ENCODE results near the gene PRAF2. TPM values are rescaled to one million over a fixed set of nuclear protein-coding genes. Genes with fewer than 3 reads are reported as not detected.

The PRAF2 gene
- total and polyA plus RNA-seq, 2 of the 13 experiments (the other 11 are each of a cell fraction or from before 2014, with no cell fraction given): 0.33 to 2.6 TPM

- Histone ChIP-seq H2AFZ (ENCODE audit: low read length) (no peak overlapping the region), H3K27ac (ENCODE audit: extremely low read length, insufficient read depth, low read length) (no peak overlapping the region), H3K4me2 (ENCODE audit: low read depth, low read length) (no peak overlapping the region), H4K20me1 (ENCODE audit: insufficient read depth, low read length) (no peaks in the 10 kb centered on the region), H3K79me2 (ENCODE audit: insufficient read depth, low read length) (peaks cover 7% of the 10 kb centered on the region), H3K4me1 (ENCODE audit: insufficient read depth, low read length) (peaks cover 16% of the 10 kb centered on the region), H3K4me3 (replicated peaks in 1 of 3; ENCODE audit: insufficient read depth in 1 of 3, low read depth in 2 of 3, low read length in 3 of 3) (no peak overlapping the region), H3K27me3 (ENCODE audit: control insufficient read depth in 1 of 2, insufficient read depth in 2 of 2, low read length in 2 of 2) (no peaks in the 10 kb centered on the region), H3K9ac (ENCODE audit: insufficient read depth, low read depth, low read length) (no peak overlapping the region), H3K36me3 (replicated peaks in 1 of 2; ENCODE audit: control insufficient read depth in 1 of 2, insufficient read depth in 2 of 2, low read length in 2 of 2) (peaks cover 2 to 24% of the 10 kb centered on the region in 2 experiments; a peak in 4 of 5 replicates), H3K9me3 (ENCODE audit: low read length) (no peaks in the 10 kb centered on the region)
- FAIRE-seq: no peak
- BruUV-seq (replicated peaks): no TSS peak
- no peak for DNase-seq (ENCODE audit: low spot score)
- no peak for TF ChIP-seq ATF7 (IDR thresholded peaks at IDR 0.05)
- TF ChIP-seq ATF7 (CRISPR knock-in tag; IDR thresholded peaks at IDR 0.05): no peak
- in situ Hi-C loops (cut with HindIII; ENCODE audit: extremely low pct_ligation_motif_present, low pct_unique_long_range_greater_than_20kb): no loop called here
- WGBS (ENCODE audit: low lambda C conversion rate): 100% methylated on average over 4 of the region's 6 CpGs
- ChIA-PET CTCF (ENCODE audit: low intra/inter-chr PET ratio, low total read pairs) (no interaction called here), POLR2A (no interaction called here)
- intact Hi-C loops (cut with micrococcal nuclease; ENCODE audit: unreplicated experiment): no loop called here
- no peak for ATAC-seq
Observed at GRCh38 chrX:49117581-49117980, 43.8 kb upstream of the PRAF2 start.

GRCh38 chrX:49116716-49117115, 42.9 kb upstream of the PRAF2 start:
- DNase-seq (ENCODE audit: low spot score) (no peak), FAIRE-seq (no peak), ATAC-seq (no peak)
- POLR2A ChIA-PET: no interaction called here
- Histone ChIP-seq H3K79me2 (ENCODE audit: insufficient read depth, low read length) (peaks cover 3% of the 10 kb centered on the region), H3K27me3 (ENCODE audit: control insufficient read depth in 1 of 2, insufficient read depth in 2 of 2, low read length in 2 of 2) (no peaks in the 10 kb centered on the region), H3K4me2 (ENCODE audit: low read depth, low read length) (no peak overlapping the region), H3K36me3 (replicated peaks in 1 of 2; ENCODE audit: control insufficient read depth in 1 of 2, insufficient read depth in 2 of 2, low read length in 2 of 2) (peaks cover 6 to 24% of the 10 kb centered on the region in 2 experiments; a peak in 4 of 5 replicates), H4K20me1 (ENCODE audit: insufficient read depth, low read length) (no peaks in the 10 kb centered on the region), H3K9me3 (ENCODE audit: low read length) (no peaks in the 10 kb centered on the region), H3K4me3 (replicated peaks in 1 of 3; ENCODE audit: insufficient read depth in 1 of 3, low read depth in 2 of 3, low read length in 3 of 3) (no peak overlapping the region), H3K4me1 (ENCODE audit: insufficient read depth, low read length) (peaks cover 7% of the 10 kb centered on the region), H3K27ac (ENCODE audit: extremely low read length, insufficient read depth, low read length) (no peak overlapping the region), H3K9ac (ENCODE audit: insufficient read depth, low read depth, low read length) (no peak overlapping the region), H2AFZ (ENCODE audit: low read length) (no peak overlapping the region)
- in situ Hi-C loops (cut with HindIII; ENCODE audit: extremely low pct_ligation_motif_present, low pct_unique_long_range_greater_than_20kb): no loop called here
- TF ChIP-seq, protein P1, sequence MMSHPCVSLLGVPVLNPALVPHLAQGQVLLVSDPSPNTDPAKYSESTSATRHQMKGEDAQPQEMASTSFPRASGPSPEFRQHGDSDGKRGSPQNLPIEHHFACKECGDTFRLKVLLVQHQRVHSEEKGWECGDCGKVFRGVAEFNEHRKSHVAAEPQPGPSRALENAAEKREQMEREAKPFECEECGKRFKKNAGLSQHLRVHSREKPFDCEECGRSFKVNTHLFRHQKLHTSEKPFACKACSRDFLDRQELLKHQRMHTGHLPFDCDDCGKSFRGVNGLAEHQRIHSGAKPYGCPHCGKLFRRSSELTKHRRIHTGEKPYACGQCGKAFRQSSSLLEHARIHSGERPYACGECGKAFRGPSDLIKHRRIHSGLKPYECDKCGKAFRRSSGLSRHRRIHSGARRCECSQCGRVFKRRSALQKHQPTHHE (CRISPR knock-in tag; IDR thresholded peaks at IDR 0.05; ENCODE audit: borderline replicate concordance): no peak
- TF ChIP-seq KDM5A (IDR thresholded peaks at IDR 0.05; ENCODE audit: borderline replicate concordance, low read length) (no peak), ZSCAN12 (CRISPR knock-in tag; IDR thresholded peaks at IDR 0.05) (no peak)
- WGBS (ENCODE audit: low lambda C conversion rate): 95% methylated on average over 2 of the region's 5 CpGs
- intact Hi-C loops (cut with micrococcal nuclease; ENCODE audit: unreplicated experiment): no loop called here
- CTCF ChIA-PET (ENCODE audit: low intra/inter-chr PET ratio, low total read pairs): no interaction called here
- no TSS peak for BruUV-seq (replicated peaks)
